CD4-positive, alpha-beta T cell treated with Interleukin-6 for 4 hours (primary cell): ENCODE results near the gene AGT.
"Not testable (repeated sequence)": the region's sequence is repeated elsewhere in the genome, so short reads cannot be mapped to it uniquely, and the experiment has no call there.

Source experiments
- DNase-seq: peaks from one replicate; pipeline ENCODE4 v3.0.0-alpha.2; 2020; ENCODE audit warnings: mixed read lengths

The AGT gene

DNA sequence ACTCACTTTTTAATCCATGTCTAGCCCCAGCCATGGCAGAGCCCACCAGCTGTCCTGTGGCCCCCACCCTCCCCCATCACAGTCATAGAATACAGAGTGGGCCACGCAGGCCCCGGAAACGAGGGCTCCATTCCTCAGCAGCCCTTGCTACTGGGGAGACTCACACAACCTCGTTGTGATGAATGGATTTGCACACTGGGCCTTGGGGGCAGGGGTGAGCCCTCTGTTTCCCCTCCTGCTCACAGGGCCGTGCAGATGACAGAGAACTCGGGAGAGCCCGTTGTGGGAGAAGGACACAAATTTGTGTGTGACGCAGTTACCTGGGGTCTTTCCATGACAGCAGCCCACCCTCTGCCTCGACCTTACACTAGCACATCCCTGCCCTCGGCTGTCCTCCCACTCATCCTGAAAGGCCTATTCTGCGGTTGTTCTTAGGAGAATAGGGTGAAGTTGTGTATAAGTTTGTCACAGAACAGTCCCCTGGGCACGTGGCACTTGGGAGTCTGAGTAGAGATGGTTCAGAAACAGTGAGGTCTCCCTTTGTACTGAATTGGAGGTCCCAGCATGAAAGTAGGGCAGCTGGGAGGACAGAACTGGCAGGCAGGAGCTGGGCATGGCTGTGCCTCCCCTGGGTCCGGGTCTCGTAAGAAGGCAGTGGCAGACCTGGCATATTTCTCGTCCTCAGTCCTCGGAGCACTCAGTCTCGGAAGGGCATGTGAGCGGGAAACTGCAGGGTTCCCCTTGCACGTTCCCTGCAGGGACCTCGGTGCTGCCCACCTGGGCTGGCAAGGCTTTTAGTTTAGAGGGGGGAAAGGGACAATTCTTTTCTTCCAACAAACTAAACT lies 6.8 kb downstream of the AGT start:
- no peak for DNase-seq

GRCh38 chr1:230706020-230706699 lies 7.8 kb downstream of the AGT start:
- DNase-seq: no peak

DNA sequence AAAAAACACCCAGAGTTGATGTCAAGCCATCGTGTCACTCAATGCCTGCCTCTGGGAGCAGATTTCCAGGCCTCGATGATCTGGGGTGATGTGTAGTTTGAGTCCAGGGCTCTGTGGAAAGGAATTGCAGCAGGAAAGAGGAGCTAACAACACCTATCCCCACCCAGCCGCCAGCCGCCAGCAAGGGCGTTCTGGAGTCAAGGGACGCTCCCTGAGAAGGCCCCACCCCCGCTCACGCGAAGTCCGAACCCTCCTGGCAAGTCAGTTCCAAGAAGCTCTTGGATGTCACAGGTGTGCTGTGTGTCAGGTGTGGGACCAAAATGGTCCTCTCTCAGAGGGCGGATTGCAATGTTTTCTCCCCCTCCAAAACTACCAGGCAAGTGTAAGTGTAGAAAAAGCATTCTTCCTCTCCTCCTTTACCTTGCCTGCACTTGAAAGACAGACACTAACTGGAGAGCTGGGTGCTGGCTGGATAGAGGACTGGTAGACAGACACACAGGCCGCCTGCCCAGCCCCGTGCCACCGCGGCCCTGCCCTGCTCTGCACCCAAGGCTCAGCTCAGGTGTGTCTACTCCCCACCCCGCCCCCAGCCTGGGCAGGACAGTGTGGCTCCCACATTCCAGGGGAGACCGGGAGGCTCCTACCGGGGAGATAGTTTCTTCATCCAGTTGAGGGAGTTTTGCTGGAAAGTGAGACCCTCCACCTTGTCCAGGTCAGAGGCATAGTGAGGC lies 8.5 kb downstream of the AGT start:
- no peak for DNase-seq

GRCh38 chr1:230704830-230705229 lies 9.1 kb downstream of the AGT start:
- DNase-seq: no peak

GRCh38 chr1:230703679-230704385 lies 10.1 kb downstream of the AGT start:
- DNase-seq: no peak

GRCh38 chr1:230702934-230703678 lies 10.8 kb downstream of the AGT start:
- no peak for DNase-seq

GRCh38 chr1:230701895-230702768 lies 11.8 kb downstream of the AGT start:
- no peak for DNase-seq

DNA sequence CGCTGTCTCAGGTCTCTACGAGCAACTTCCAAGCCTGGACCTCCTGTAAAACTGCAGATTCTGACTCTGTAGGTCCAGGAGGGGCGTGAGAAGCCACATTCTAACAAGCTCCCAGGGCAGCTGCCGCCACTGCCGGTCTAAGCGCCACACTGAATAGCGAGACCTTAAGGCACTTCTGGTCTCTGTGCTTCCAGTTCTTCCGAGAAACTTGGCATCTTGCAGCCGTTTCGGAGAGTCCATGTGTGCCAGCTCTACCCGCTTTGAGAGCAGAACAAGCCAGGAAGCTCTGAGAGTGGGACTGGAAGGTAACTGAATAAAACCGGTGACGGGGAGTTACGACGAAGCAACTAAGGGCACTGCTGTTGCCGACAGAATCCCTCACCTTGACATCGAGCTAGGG lies 12.5 kb downstream of the AGT start:
- DNase-seq: no peak

- no peak for DNase-seq
These were observed 13.8 kb downstream of the AGT start for GRCh38 chr1:230700132-230700531.

GRCh38 chr1:230699716-230700115 lies 14.2 kb downstream of the AGT start:
- DNase-seq: no peak

DNA sequence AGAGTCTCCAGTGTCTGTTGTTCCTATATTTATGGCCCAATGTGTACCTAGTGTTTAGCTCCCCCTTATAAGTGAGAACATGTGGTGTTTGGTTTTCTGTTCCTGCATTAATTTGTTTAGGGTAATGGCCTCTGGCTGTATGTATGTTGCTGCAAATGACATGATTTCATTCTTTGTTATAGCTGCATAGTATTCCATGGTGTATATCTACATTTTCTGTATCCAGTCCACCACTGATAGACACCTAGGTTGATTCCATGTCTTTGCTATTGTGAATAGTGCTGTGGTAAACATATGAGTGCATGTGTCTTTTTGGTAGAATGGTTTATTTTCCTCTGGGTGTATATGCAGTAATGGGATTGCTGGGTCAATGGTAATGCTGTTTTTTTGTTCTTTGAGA lies 15.0 kb downstream of the AGT start:
- DNase-seq: not testable (repeated sequence)

- DNase-seq: no peak
These were observed 15.8 kb downstream of the AGT start for GRCh38 chr1:230698130-230698529.

- no peak for DNase-seq
These were observed 17.0 kb downstream of the AGT start for GRCh38 chr1:230696722-230697437.

DNA sequence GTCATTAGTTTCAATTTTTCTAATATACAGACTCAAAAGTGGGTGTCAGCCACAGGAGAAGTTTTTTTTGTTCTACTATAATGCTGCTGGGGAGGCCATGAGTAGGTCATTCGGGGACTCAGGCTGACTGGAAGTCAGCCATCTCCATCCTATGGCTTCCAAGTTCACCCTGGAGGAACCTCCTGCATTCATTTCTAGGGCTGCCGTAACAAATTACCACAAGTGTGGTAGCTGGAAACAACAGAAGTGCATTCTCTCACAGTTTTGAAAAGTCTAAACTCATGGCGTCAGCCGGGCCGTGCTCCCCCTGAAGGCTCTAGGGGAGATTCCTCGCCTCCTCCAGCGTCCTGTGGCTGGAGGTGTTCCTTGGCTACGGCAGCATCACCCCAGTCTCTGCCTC lies 17.7 kb downstream of the AGT start:
- no peak for DNase-seq

DNA sequence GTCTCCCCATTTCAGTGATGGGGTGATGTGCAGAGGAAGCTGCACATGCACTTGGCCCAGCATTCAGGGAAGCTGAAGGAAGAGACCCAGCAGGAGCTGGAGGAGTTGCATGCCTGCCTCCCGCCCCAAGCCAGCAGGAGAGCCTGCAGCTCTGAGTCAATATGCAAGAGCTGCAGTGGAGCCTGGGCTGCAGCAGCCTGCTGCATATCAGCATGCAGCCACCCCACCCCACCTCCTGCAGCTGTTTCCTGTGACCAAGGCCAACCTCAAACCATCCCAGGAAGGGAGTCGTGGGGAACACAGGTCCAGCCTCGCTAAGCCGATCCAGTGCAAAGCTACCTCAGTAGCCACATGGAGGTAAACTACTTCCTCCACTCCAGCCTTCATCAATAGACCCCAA lies 18.9 kb downstream of the AGT start:
- DNase-seq: no peak

GRCh38 chr1:230694464-230694863 lies 19.5 kb downstream of the AGT start:
- no peak for DNase-seq

DNA sequence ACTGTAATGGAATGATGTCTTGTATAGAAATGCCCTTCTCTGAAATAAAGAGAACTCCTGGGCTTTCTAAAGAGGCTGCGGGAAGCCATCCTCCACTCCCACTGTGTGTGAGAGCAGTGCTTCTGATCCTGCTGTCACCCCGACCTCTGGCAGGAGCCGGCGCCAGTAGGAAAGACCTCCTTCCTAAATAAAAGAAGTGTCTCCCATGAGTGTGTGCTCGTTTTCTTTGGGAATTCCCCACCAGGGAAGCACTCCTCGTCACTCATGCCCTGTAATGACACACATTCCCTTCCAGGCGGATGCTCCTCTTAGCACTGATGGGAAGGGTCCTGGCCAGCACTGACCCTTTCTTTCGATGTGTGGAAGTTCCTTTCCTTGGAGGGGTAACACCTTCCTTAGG lies 20.1 kb downstream of the AGT start:
- no peak for DNase-seq

DNA sequence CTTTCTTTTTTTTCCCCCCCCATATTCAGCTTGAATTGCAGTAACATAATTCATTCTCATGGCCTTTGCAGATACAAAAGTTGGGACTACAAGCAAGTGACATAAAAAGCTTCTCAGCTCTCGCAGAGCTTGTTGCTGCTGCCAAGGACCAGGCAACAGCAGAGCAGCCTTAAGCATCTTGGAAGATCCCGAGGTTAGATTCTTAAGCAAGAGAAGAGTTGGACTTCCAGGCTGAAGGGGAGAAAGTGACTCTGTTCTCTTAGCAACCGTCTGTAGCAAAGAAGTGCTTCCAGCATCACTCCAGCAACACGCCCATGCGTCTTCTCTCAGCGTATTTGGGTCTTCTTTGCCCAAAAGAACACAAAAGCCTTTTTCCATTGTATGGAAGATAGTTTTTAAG lies 20.7 kb downstream of the AGT start:
- DNase-seq: no peak

- DNase-seq: no peak
These were observed 22.3 kb downstream of the AGT start for GRCh38 chr1:230691615-230692014.

GRCh38 chr1:230690101-230690500 lies 23.8 kb downstream of the AGT start:
- DNase-seq: no peak

DNA sequence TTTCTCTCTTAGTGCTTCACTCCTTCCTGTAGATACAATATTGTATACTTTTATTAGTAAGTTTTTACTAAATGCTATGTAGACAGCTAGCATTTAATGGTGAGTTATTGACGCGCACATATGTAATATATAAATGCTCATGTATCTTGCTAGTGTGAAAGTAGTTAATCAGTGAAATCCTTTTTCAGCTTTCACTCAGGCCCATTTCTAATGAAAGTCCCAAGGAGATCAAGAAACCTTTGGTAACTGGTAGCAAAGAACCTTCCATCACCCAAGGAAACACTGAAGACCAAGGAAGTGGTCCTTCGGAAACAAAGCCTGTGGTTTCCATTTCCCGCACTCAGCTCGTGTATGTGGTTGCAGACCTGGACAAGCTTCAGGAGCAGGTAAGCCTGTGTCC lies 27.2 kb downstream of the AGT start:
- no peak for DNase-seq
